AML-193 (cell line): ENCODE data around the gene ZNF267.
"Not testable (repeated sequence)": the region's sequence is repeated elsewhere in the genome, so short reads cannot be mapped to it uniquely, and the experiment has no call there.

ENCODE experiments used
- DNase-seq, 2 experiments: peaks; one replicate each; lab custom pipeline; 2025; lab: John Stamatoyannopoulos, UW

The ZNF267 gene

DNA sequence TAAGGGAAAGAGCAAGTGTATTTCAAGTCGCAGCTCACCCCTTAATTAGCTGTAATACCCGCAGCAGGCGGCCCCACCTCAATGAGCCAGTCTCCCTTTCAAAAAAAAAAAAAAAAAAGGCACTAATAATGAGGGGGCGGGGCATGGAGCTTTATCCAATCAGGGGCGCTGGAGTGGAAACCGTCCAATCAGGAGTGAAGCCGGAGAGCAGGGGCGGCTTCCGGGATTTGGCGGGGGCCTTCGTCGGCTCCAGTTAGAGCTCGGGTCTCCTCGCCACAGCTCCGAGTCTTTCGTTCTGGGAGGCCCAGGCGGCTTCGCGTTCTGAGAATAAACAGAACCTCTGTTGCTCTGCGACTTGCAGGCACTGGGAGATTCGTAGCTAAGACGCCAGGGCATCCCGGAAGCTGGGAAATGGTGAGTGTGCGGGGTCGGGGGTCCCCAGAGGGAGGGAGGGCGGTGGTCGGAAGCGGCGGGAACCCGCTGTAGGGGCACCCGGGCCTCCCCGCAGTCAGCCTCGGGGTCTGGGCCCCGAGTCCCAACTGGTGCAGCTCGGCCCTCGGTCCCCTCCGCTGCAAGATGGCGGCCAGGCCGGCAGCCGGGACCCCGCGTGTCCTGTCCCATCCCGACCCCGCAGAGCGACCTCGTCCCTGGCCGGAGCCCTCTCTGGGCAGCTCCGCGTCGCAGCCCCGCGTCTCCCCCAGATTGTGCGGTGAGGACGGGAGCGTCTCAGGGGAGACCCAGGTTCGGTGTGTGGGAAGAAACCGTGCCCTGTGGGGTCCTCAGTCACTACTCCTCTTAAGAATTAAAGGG lies at the start of gene ZNF267:
TSS of gene ZNF267 (plus strand) at position 252 of the 810 bp plus-strand sequence. CDS start at position 412, 160 bp downstream.
- DNase-seq: peak; percentile 73 to 85

GRCh38 chr16:31833047-31833446 lies 40.6 kb upstream of the ZNF267 start:
- DNase-seq: no peak

DNA sequence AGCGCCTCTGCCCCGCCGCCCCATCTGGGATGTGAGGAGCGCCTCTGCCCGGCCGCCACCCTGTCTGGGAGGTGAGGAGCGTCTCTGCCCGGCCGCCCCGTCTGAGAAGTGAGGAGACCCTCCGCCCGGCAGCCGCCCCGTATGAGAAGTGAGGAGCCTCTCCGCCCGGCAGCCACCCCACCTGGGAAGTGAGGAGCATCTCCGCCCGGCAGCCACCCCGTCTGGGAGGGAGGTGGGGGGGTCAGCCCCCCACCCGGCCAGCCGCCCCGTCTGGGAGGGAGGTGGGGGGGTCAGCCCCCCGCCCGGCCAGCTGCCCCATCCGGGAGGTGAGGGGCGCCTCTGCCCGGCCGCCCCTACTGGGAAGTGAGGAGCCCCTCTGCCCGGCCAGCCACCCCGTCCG lies 37.2 kb upstream of the ZNF267 start:
- DNase-seq: not testable (repeated sequence)

DNA sequence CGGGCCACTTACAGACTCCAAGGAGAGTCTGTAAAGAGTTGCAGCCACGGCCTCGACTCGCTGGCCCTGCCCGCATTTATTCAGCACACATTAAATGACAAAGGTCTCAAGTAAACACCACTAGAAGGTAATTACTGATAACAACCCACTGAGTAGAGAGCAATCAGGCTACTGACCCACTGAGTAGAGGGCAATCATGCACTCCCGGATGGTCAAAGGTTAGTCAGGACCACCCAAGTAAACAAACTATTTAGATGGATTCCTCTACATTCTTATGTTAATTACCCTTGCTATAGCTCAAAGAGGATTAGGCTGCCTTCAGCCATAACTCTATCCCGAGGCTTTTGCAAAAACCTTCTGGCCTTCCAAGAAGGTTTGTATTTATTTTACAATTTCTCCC lies 30.7 kb upstream of the ZNF267 start:
- DNase-seq: no peak

DNA sequence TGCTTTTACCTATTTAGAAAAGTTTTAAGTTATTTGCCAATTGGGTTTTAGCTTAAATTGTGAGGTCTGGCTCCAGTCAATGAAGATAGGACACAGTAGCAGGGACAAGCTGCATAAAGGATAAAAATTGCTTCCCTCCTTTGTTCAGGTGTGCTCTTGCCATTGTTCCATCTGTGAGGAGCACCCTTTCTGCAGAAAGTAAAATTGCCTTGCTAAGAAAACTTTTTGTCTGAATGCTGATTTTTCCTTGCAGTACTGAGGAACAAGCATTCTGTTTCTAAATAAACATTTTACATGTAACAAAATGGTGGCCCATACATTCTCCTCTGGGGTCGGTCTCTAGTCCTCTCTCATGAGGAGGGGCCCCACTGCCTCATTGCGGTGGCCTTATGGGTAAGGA lies 25.0 kb upstream of the ZNF267 start:
- not testable (repeated sequence) for DNase-seq

DNA sequence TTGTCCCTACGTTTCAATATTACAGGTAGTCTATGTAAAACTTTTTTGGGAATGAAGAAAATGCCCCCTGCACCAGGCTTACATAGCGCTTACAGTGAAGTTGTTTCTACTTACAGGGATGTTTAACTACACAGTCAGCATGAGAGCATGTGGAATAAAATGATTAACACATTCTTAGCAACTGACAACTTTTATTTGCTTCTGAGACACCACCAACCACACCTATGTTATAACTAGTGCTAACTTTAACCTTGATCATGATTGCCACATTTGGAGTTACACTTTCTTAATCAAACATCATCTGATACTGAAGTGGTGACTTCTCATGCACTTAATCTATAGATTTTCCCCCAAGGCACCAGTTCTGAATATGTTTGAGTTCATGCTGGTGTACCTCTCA lies 20.3 kb upstream of the ZNF267 start:
- no peak for DNase-seq

DNA sequence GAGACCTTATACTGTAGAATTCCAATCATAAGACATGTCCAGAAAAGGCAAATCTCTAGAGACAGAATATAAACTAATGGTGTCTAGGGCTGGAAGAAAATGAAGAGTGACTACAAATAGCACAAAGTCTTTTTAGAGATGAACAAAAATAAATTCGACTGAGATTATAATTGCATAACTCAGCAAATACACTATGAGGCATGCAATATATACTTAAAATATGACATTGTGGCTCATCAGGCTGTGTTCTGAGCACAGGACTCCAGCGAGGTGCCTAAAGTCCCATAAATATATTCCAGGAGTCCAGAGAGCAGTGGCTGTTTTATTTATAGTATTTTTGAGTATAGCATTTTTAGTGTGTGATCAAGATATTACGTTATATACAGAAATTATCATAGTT lies 13.1 kb upstream of the ZNF267 start:
- no peak for DNase-seq

DNA sequence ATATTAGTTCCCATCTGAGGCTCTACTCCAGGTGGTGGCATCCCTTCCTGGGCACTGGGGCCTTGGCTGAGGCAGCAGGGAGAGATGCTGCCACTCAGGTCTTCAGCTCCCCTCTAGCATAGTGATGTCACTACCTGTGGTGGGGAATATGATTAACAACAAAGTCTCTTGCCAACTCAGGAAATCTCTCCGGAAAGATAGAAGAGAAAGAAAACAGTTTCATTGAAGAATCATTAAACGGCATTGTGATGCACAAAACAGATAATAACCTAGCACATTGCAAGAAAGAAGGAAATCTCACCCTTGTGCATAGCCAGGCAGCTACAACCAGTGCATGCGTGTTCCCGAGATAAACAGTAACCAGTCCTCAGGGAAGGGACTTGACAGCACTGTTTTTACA lies 12.2 kb upstream of the ZNF267 start:
- no peak for DNase-seq

- DNase-seq: no peak
Measured at GRCh38 chr16:31862761-31863160, 10.8 kb upstream of the ZNF267 start.

DNA sequence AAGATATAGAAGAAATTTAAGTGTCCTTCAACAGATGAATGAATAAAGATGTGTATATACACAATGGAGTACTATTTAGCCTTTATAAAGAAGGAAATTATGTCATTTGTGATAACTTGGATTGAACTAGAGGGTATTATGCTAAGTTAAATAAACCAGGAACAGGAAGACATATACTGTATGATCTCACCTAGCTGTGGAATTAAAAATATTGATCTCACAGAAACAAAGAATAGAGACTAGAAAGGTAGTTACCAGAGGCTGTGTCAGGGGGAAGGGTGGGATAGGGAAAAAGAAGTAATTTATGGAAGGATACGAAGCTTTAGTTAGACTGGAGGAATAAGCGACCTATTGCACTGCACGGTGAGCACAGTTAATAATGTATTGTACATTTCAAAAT lies 5.4 kb upstream of the ZNF267 start:
- DNase-seq: no peak

DNA sequence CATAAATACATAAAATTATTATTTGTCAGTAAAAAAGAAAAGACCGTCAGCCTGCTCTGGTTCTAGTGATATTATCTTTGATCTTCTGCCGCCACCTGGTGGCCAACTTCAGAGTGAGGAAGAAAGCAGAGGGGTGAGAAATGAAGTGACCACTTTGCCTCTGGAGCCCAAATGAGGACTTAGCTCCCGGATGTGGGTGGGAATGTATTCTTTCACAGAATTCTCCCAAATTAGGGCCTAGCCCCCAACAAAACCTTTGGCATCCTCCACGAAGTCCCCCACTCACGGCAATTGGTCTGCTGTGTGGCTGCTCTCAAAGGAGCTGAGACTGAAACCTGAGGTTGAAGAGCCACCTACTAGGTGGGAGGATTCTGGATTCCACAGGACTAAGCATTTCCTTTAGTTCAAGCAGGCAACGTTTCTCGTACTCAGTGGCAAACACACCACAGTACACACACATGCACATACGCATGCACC lies 4.9 kb upstream of the ZNF267 start:
- peak; percentile 54 to 60 for DNase-seq

DNA sequence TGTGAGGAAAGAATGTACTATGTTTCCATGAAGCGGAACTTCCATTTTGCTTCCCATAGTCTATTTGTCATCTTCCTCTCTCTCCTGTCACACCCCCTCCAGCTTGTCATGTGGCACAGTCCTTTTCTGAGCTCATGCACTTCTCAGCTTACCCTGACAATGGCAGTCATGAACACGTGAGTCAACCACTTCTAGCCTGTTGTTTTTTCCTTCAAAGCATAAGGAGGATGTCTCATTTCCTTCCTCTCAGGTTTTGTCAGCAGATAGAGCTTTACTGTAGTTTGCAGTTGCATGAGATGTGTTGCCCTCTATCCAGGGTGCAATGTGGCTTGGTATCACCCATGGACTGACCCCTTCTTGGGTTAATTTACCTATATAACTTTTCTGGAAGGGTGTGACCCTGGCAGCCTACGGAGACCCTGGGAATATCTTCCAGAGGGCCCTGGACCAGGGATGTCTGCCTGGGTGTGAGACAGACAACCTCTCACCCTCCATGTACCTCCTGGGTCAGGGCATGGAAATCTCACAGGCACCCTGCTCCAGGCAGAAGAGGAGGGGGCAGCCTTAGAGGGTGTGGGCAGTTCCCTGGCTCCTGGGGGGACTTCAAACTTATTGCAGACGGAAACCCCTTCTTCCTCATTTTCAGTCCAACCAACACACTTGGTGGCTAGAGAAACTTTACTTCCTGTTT lies 4.0 kb upstream of the ZNF267 start:
- peak; percentile 94 to 97 for DNase-seq

DNA sequence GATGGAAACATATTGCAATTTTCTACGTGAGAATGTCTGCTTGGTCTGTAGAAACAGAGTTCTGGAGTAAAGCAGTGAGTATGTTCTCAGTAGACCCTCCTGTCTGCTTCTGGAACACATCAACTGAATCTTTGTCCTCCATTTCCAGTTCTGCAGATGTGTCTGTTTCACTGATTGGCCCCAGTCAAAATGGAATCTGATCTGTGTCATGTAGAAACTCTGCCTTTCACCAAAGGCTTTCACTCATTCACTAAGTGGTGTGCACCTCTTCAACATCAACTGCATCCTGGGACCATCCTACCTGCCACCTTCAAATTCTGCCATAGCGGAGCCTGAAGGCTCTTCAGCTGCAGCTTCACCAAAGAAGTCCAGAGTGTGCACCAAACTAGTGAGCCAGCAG lies 2.8 kb upstream of the ZNF267 start:
- no peak for DNase-seq

GRCh38 chr16:31871510-31871909 lies 2.1 kb upstream of the ZNF267 start:
- no peak for DNase-seq

- DNase-seq: no peak
Measured at GRCh38 chr16:31872201-31872600, 1.4 kb upstream of the ZNF267 start.

DNA sequence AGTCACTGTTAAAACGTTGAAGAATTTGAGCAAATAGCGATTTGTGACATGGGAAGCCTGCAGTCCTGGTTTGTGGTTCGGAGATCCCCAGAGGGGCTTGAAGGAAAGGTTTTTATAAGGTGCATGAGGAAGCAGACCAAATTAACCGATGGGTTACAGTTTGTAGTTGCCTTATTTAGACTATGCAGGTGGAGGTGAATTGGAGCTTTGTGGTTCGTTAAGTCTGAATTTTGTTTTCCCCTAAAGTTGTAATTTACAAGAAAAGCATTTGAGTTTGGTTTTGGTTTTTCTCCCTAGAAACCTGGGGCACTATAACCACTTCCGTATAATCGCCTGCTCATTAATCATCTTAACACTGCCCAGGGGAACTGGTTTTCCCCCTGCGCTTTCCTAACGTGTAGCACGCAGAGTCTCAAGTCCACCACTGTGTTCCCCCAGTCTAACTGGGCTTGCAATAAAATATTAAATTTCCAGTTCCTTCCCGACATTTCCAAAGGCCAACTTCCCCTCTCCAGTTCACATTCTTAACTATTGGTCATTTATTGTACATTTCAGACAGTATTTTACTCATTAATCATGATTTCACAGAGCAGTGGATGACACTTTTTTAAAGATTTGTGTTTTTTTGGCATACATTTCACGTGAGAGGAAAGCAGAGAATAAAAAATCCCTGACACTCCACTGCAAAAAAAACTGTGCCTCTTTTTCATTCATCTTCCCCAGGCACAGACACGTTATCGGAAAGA lies 932 bp downstream of the ZNF267 start:
- peak; percentile 49 to 57 for DNase-seq

DNA sequence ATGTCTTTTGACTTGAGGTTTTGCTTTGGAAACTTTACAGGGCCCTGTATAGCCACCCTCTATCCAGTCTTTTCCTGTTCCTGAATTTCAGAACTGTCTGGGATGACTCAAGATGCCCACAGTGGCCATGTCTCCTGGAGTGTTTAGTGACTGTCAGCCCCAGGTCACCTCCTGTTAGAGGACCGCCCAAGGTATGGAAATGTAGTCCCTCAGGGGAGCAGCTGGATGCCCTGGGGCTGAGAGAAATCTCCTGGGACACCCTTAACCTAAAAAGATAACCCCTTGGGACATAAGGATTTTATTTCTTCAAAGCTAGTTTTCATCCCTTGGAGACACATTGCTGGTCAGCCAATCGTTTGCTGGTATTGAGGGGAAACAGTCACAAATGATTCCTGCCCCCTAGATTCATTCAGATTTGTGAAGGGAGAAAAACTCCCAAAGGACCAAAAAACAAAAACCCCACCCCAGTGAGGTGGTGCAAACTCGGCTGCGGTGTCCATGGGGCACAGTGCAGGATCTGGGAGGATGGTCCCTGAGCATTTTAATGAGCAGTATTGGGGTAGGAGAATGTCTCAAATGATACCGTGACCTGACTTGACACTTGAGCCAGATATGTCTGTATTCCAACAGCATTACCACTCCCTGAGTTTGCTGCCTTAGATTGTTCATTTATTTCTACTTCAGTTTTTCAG lies 1.7 kb downstream of the ZNF267 start:
- no peak for DNase-seq

DNA sequence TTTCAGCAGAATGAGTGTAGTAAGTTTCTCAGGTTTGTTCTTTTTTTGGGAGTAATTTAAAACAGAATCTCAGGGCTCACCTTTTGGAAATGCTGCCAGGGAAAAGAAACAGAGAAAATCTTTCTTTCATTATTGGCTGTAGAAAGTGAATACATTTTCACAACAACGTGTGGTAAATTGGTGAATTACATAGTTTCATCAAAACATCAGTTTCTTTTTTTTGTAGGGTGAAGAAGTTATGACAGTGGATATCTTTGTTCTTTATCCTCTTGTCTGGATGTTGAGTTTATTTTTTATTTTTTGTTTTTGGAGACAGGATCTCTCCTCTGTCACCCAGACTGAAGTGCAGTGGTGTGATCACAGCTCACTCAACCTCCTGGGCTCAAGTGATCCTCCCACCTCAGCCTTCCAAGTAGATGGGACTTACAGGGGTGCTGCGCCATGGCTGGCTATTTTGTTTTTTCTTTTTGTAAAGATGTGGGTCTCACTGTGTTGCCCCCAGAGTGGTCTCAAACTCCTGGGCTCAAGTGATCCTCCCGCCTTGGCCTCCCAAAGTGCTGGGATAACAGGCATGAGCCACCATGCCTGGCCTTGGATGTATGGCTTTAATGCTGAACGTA lies 2.4 kb downstream of the ZNF267 start:
- DNase-seq: no peak

GRCh38 chr16:31876951-31877828 lies 3.6 kb downstream of the ZNF267 start:
- DNase-seq: peak; percentile 8

- DNase-seq: no peak
Measured at GRCh38 chr16:31877876-31878642, 4.5 kb downstream of the ZNF267 start.
